H9 (cell line): ENCODE data around the gene ATP13A2. TPM values are rescaled to one million over a fixed set of nuclear protein-coding genes. Genes with fewer than 3 reads are reported as not detected.

Experiments used
- DNase-seq: peaks from one replicate; pipeline ENCODE4 v3.0.0-alpha.2; 2017
- H2AFZ ChIP-seq: one replicate; pipeline ENCODE4 v1.6.1; 2013; ENCODE audit warnings: mild to moderate bottlenecking, low read length, control low read depth, moderate library complexity
- H2AK5ac ChIP-seq: 2 replicates; pipeline ENCODE4 v1.6.1; 2013; ENCODE audit warnings: low read length, control low read depth, mixed read lengths; ENCODE audit not compliant: insufficient read length
- H2BK120ac ChIP-seq: one replicate; pipeline ENCODE4 v1.6.1; 2013; ENCODE audit warnings: low read depth, mild to moderate bottlenecking, low read length, control low read depth, inconsistent platforms; ENCODE audit not compliant: poor library complexity, severe bottlenecking
- H2BK12ac ChIP-seq: 2 replicates; pipeline ENCODE4 v1.6.1; 2013; ENCODE audit warnings: low read length, control low read depth, mixed read lengths, low read depth; ENCODE audit not compliant: insufficient read length
- H2BK15ac ChIP-seq: 2 replicates; pipeline ENCODE4 v1.6.1; 2013; ENCODE audit warnings: low read depth, low read length, control low read depth
- H2BK20ac ChIP-seq: one replicate; pipeline ENCODE4 v1.6.1; 2013; ENCODE audit warnings: low read depth, mild to moderate bottlenecking, low read length, control low read depth, inconsistent platforms; ENCODE audit not compliant: poor library complexity, severe bottlenecking
- H2BK5ac ChIP-seq: 2 replicates; pipeline ENCODE4 v1.6.1; 2013; ENCODE audit warnings: low read length, control low read depth, mixed read lengths; ENCODE audit not compliant: insufficient read length
- H3K14ac ChIP-seq: 2 replicates; pipeline ENCODE4 v1.6.1; 2013; ENCODE audit warnings: low read length, control low read depth; ENCODE audit not compliant: insufficient read depth
- H3K18ac ChIP-seq: 2 replicates; pipeline ENCODE4 v1.6.1; 2013; ENCODE audit warnings: low read depth, mild to moderate bottlenecking, mixed read lengths, low read length, control low read depth; ENCODE audit not compliant: insufficient read length
- H3K23ac ChIP-seq: 2 replicates; pipeline ENCODE4 v1.6.1; 2013; ENCODE audit warnings: low read length, control low read depth, mixed read lengths, low read depth; ENCODE audit not compliant: insufficient read length
- H3K23me2 ChIP-seq: 2 replicates; pipeline ENCODE4 v1.6.1; 2013; ENCODE audit warnings: low read depth, mild to moderate bottlenecking, mixed read lengths, low read length, control low read depth; ENCODE audit not compliant: insufficient read length, poor library complexity, severe bottlenecking
- H3K27ac ChIP-seq: 2 replicates; pipeline ENCODE4 v1.5.1; 2013; ENCODE audit warnings: low read length, control low read depth, mixed read lengths, low read depth; ENCODE audit not compliant: insufficient read length
- H3K27me3 ChIP-seq: 2 replicates; pipeline ENCODE4 v1.6.1; 2013; ENCODE audit warnings: low read length, control low read depth, inconsistent platforms; ENCODE audit not compliant: insufficient read depth
- H3K4ac ChIP-seq: 2 replicates; pipeline ENCODE4 v1.6.1; 2013; ENCODE audit warnings: low read depth, mild to moderate bottlenecking, control low read depth, inconsistent platforms, low read length, moderate library complexity
- H3K4me1 ChIP-seq: 2 replicates; pipeline ENCODE4 v1.6.1; 2013; ENCODE audit warnings: low read length, control low read depth, inconsistent platforms; ENCODE audit not compliant: insufficient read depth
- H3K4me2 ChIP-seq: 2 replicates; pipeline ENCODE4 v1.6.1; 2013; ENCODE audit warnings: low read length, control low read depth, mixed read lengths; ENCODE audit not compliant: insufficient read length, insufficient read depth
- H3K56ac ChIP-seq: 2 replicates; pipeline ENCODE4 v1.6.1; 2013; ENCODE audit warnings: low read depth, mild to moderate bottlenecking, mixed read lengths, low read length, control low read depth; ENCODE audit not compliant: insufficient read length
- H3K79me1 ChIP-seq: 2 replicates; pipeline ENCODE4 v1.6.1; 2013; ENCODE audit warnings: low read depth, mild to moderate bottlenecking, moderate library complexity, low read length, control low read depth, inconsistent platforms; ENCODE audit not compliant: insufficient read depth, poor library complexity, severe bottlenecking
- H3K79me2 ChIP-seq: 2 replicates; pipeline ENCODE4 v1.6.1; 2013; ENCODE audit warnings: low read length, control low read depth, inconsistent platforms; ENCODE audit not compliant: insufficient read depth
- H3K9ac ChIP-seq: 2 replicates; pipeline ENCODE4 v1.6.1; 2013; ENCODE audit warnings: low read length, control low read depth, mixed read lengths; ENCODE audit not compliant: insufficient read length; ENCODE audit errors: extremely low read depth
- H3K9me3 ChIP-seq: one replicate; pipeline ENCODE4 v1.6.1; 2013; ENCODE audit warnings: low read depth, low read length, inconsistent platforms; ENCODE audit not compliant: control insufficient read depth
- H3T11ph ChIP-seq: one replicate; pipeline ENCODE4 v1.6.1; 2013; ENCODE audit warnings: mild to moderate bottlenecking, low read length, control low read depth, inconsistent platforms
- H4K20me1 ChIP-seq: one replicate; pipeline ENCODE4 v1.6.1; 2013; ENCODE audit not compliant: control insufficient read depth, insufficient read length, insufficient read depth
- H4K5ac ChIP-seq: 2 replicates; pipeline ENCODE4 v1.6.1; 2013; ENCODE audit warnings: low read depth, mild to moderate bottlenecking, mixed read lengths, low read length, control low read depth; ENCODE audit not compliant: insufficient read length
- H4K8ac ChIP-seq: replicated peaks from 2 replicates; pipeline ENCODE4 v1.6.1; 2013; ENCODE audit warnings: low read length, control low read depth, mixed read lengths, low read depth; ENCODE audit not compliant: insufficient read length
- H4K91ac ChIP-seq: 2 replicates; pipeline ENCODE4 v1.6.1; 2013; ENCODE audit warnings: low read depth, mild to moderate bottlenecking, moderate library complexity, mixed read lengths, low read length, control low read depth; ENCODE audit not compliant: insufficient read length
- H3K27ac Mint-ChIP-seq, 3 experiments: 2 replicates in 2 of 3; 3 replicates in 1 of 3; pipeline ENCODE4 v1.8.0; 2020 to 2021; ENCODE audit warnings: mixed read lengths in 3 of 3, mild to moderate bottlenecking in 1 of 3, moderate library complexity in 1 of 3
- H3K27me3 Mint-ChIP-seq: 2 replicates; pipeline ENCODE4 v1.8.0; 2021; ENCODE audit warnings: low read depth, mild to moderate bottlenecking, moderate library complexity, mixed read lengths
- H3K36me3 Mint-ChIP-seq, 3 experiments: 2 replicates in 2 of 3; 3 replicates in 1 of 3; pipeline ENCODE4 v1.8.0; 2020 to 2021; ENCODE audit warnings: low read depth in 3 of 3, mixed read lengths in 3 of 3; ENCODE audit not compliant: insufficient read depth in 1 of 3
- H3K4me1 Mint-ChIP-seq, 2 experiments: 2 replicates each; pipeline ENCODE4 v1.8.0; 2020; ENCODE audit warnings: mixed read lengths in 2 of 2
- H3K4me3 Mint-ChIP-seq, 2 experiments: 2 replicates in 1 of 2; 3 replicates in 1 of 2; pipeline ENCODE4 v1.8.0; 2020 to 2021; ENCODE audit warnings: mild to moderate bottlenecking in 2 of 2, mixed read lengths in 2 of 2, moderate library complexity in 1 of 2
- H3K9me3 Mint-ChIP-seq, 2 experiments: 2 replicates in 1 of 2; 3 replicates in 1 of 2; pipeline ENCODE4 v1.8.0; 2020; ENCODE audit warnings: mild to moderate bottlenecking in 2 of 2, mixed read lengths in 2 of 2, moderate library complexity in 1 of 2
- CTCF ChIP-seq: fragments of 200-600 bp; sonication (generic); conservative IDR thresholded peaks from 3 replicates; pipeline ENCODE4 v1.8.0; 2021; ENCODE audit warnings: antibody characterized with exemption, mild to moderate bottlenecking
- WGBS: extraction: QIAGEN DNeasy Blood & Tissue Kit; methylation state at CpG from one replicate; pipeline ENCODE4 v1.1.7; 2013; ENCODE audit warnings: missing lambda C conversion rate, low lambda C conversion rate, mixed read lengths; ENCODE audit not compliant: insufficient read length; ENCODE audit errors: extremely low coverage; 5-methylcytosine and 5-hydroxymethylcytosine counted together
- total RNA-seq: library from RNA; stranded (reverse); gene quantifications from 2 replicates; pipeline ENCODE4 v1.2.1, GENCODE V29; 2021

ATP13A2 gene
- total RNA-seq, 1 experiment from 2014 or later = 53.6 TPM

GRCh38 chr1:16969057-16969611, 42.6 kb downstream of the ATP13A2 start:
- Histone ChIP-seq H3K18ac (no peak overlapping the region), H2AK5ac (no peak overlapping the region), H3K79me2 (no peaks in the 10 kb centered on the region), H3K14ac (no peak overlapping the region), H2BK5ac (no peak overlapping the region), H4K8ac (no peak overlapping the region), H4K91ac (no peak overlapping the region), H3K4ac (no peak overlapping the region), H3K4me2 (no peak overlapping the region), H3K27me3 (no peaks in the 10 kb centered on the region), H3K23ac (no peak overlapping the region), H3T11ph (no peak overlapping the region), H3K9me3 (no peaks in the 10 kb centered on the region), H3K4me1 (no peaks in the 10 kb centered on the region), H3K79me1 (no peaks in the 10 kb centered on the region), H2BK20ac (no peak overlapping the region), H3K9ac (no peak overlapping the region), H2BK15ac (no peak overlapping the region), H4K20me1 (no peaks in the 10 kb centered on the region), H3K56ac (no peak overlapping the region), H3K23me2 (no peaks in the 10 kb centered on the region), H2BK120ac (no peak overlapping the region), H2AFZ (no peak overlapping the region), H2BK12ac (no peak overlapping the region), H3K27ac (no peak overlapping the region), H4K5ac (no peak overlapping the region)
- peak overlapping the region; percentile 44 to 78 (median 46); a peak in 4 of 7 replicates for H3K27ac Mint-ChIP-seq
- peak; percentile 57 for DNase-seq
- no peak for TF ChIP-seq CTCF
- H3K9me3 Mint-ChIP-seq = no peaks in the 10 kb centered on the region
- peaks cover 21 to 53% (median 41%) of the 10 kb centered on the region in 3 experiments for H3K36me3 Mint-ChIP-seq
- no CpG with 5 or more reads among the region's 14 CpGs for WGBS
- H3K4me1 Mint-ChIP-seq = peaks cover 7 to 18% of the 10 kb centered on the region in 2 experiments
- H3K27me3 Mint-ChIP-seq = no peaks in the 10 kb centered on the region
- H3K4me3 Mint-ChIP-seq = no peak overlapping the region; a peak in 1 of 5 replicates
